RWPE2 (cell line): ENCODE data around the gene GRID2.

Source experiments
- ATAC-seq: fragments of 200-7000 bp; cut with Tn5 transposase; 3 replicates; pipeline ENCODE4 v1.9.1; 2021; ENCODE audit warnings: low read depth
- DNase-seq: peaks from one replicate; pipeline ENCODE4 v3.0.0-alpha.2; 2020; ENCODE audit warnings: low spot score
- H3K27ac ChIP-seq: fragments of 450-650 bp; 2 replicates; pipeline ENCODE4 v1.5.1; 2017; ENCODE audit warnings: mild to moderate bottlenecking; ENCODE audit not compliant: poor library complexity, severe bottlenecking
- H3K27me3 ChIP-seq: fragments of 250-450 bp; sonication (Bioruptor Pico); 2 replicates; pipeline ENCODE4 v1.5.1; 2021; ENCODE audit warnings: mild to moderate bottlenecking, moderate library complexity; ENCODE audit not compliant: insufficient read depth, poor library complexity, severe bottlenecking
- H3K36me3 ChIP-seq: fragments of 250-450 bp; sonication (Bioruptor Pico); 2 replicates; pipeline ENCODE4 v1.5.1; 2020; ENCODE audit warnings: low read depth, mild to moderate bottlenecking, moderate library complexity
- H3K4me1 ChIP-seq: fragments of 250-450 bp; sonication (Bioruptor Pico); 2 replicates; pipeline ENCODE4 v1.5.1; 2021; ENCODE audit warnings: mild to moderate bottlenecking, moderate library complexity; ENCODE audit not compliant: insufficient read depth, poor library complexity, severe bottlenecking
- H3K4me3 ChIP-seq: fragments of 250-450 bp; sonication (Bioruptor Pico); 2 replicates; pipeline ENCODE4 v1.5.1; 2021; ENCODE audit warnings: mild to moderate bottlenecking, moderate library complexity; ENCODE audit not compliant: severe bottlenecking
- H3K9me3 ChIP-seq: fragments of 250-450 bp; sonication (Bioruptor Pico); 2 replicates; pipeline ENCODE4 v1.5.1; 2021; ENCODE audit warnings: mild to moderate bottlenecking, moderate library complexity; ENCODE audit not compliant: severe bottlenecking
- TF ChIP-seq, protein P1 (sequence below): fragments of 450-650 bp; IDR thresholded peaks from one replicate; pipeline ENCODE4 v1.5.1; 2017; ENCODE audit warnings: mild to moderate bottlenecking, moderate library complexity; ENCODE audit not compliant: poor library complexity, severe bottlenecking

The GRID2 gene

DNA sequence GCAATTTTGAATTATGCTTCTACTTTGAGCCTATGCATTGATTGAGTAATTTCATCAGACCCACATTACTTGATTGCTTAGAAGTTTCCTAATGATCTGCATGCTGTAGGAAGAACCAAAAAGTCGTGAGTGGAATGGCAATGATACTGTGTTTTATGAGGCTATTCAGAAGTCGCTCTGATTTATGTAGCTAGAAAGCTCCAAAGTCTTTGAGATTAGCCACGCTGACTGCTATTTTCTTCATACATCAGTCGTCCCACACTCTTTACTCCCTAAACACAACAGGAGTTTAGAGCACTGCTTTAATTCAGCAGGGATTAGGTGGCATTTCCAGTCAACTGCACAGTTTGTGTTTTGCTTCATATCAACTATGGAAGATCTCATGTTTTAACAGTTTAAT is 4.1 kb downstream of the GRID2 start:
- ATAC-seq = no peak
- H3K27ac ChIP-seq = no peak overlapping the region
- TF ChIP-seq, protein P1, sequence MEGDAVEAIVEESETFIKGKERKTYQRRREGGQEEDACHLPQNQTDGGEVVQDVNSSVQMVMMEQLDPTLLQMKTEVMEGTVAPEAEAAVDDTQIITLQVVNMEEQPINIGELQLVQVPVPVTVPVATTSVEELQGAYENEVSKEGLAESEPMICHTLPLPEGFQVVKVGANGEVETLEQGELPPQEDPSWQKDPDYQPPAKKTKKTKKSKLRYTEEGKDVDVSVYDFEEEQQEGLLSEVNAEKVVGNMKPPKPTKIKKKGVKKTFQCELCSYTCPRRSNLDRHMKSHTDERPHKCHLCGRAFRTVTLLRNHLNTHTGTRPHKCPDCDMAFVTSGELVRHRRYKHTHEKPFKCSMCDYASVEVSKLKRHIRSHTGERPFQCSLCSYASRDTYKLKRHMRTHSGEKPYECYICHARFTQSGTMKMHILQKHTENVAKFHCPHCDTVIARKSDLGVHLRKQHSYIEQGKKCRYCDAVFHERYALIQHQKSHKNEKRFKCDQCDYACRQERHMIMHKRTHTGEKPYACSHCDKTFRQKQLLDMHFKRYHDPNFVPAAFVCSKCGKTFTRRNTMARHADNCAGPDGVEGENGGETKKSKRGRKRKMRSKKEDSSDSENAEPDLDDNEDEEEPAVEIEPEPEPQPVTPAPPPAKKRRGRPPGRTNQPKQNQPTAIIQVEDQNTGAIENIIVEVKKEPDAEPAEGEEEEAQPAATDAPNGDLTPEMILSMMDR = no peak
- no peaks in the 10 kb centered on the region for H3K36me3 ChIP-seq
- peaks cover 58% of the 10 kb centered on the region for H3K27me3 ChIP-seq
- H3K4me3 ChIP-seq = no peak overlapping the region
- no peak for DNase-seq
- no peaks in the 10 kb centered on the region for H3K4me1 ChIP-seq
- no peaks in the 10 kb centered on the region for H3K9me3 ChIP-seq

DNA sequence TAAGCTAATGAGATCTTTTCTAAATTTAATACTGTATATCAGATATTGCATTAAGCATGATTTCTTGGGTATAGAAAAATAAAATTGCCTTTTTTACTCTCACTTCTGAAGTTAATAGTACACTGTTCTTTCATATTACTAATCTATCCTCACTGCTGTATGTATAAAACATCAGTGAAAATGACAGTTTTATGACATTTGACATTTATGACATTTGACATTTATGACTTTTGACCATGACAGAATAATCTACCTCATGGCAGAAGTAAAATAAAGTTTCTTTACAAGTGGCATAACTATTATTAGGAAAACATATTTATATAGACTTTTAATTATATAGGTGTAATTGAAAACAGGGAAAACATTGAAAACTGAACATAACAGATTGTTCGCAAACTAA is 13.3 kb downstream of the GRID2 start:
- ATAC-seq (no peak), DNase-seq (no peak)
- Histone ChIP-seq H3K27me3 (no peaks in the 10 kb centered on the region), H3K36me3 (no peaks in the 10 kb centered on the region), H3K4me1 (no peaks in the 10 kb centered on the region), H3K4me3 (no peak overlapping the region), H3K9me3 (no peaks in the 10 kb centered on the region), H3K27ac (no peak overlapping the region)
- TF ChIP-seq, protein P1 = no peak

DNA sequence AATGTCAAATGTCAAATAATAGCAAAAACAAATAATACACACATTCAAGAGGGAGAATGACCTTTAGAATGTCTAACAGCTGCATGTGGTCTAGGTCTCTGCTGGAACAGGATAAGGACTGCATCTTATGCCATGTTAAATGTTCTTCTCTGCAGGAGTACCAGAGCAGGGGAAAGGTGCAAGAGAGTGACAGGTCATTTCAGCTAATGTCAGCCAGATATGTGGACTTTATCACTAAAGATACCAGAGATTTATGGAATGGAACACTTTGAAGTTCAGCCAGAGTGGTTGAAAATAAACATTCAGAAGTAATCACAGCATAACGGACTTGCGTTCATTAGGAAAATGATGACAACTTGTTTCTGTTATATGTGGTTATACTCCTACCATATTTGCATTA is 24.3 kb downstream of the GRID2 start:
- ATAC-seq = no peak
- H3K36me3 ChIP-seq = no peaks in the 10 kb centered on the region
- no peak overlapping the region for H3K4me3 ChIP-seq
- no peaks in the 10 kb centered on the region for H3K4me1 ChIP-seq
- H3K27me3 ChIP-seq = no peaks in the 10 kb centered on the region
- no peak for DNase-seq
- H3K27ac ChIP-seq = no peak overlapping the region
- TF ChIP-seq, protein P1 = no peak
- no peaks in the 10 kb centered on the region for H3K9me3 ChIP-seq

DNA sequence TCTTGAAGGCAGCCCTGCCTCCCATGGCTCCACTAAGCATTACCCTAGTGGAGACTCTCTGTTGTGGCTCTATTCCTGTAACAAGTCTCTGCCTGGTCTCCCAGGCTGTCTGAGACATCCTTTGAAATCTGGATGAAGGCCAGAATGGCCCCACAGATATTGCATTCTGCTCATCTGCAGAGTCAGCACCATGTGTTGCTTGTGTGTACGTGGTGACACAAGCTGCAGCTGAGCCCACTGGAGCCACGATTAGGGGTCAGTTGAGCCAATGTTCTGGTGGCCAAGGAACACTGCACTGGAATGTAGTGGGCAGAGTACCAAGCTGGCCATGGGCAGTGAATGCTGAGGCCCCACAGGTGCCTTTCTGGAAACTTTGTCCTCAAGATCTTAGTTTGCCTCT is 29.2 kb downstream of the GRID2 start:
- ATAC-seq (no peak), DNase-seq (no peak)
- no peak overlapping the region for H3K4me3 ChIP-seq
- no peaks in the 10 kb centered on the region for H3K36me3 ChIP-seq
- H3K27me3 ChIP-seq = no peaks in the 10 kb centered on the region
- TF ChIP-seq, protein P1 = no peak
- H3K27ac ChIP-seq = no peak overlapping the region
- H3K4me1 ChIP-seq = no peaks in the 10 kb centered on the region
- no peaks in the 10 kb centered on the region for H3K9me3 ChIP-seq

DNA sequence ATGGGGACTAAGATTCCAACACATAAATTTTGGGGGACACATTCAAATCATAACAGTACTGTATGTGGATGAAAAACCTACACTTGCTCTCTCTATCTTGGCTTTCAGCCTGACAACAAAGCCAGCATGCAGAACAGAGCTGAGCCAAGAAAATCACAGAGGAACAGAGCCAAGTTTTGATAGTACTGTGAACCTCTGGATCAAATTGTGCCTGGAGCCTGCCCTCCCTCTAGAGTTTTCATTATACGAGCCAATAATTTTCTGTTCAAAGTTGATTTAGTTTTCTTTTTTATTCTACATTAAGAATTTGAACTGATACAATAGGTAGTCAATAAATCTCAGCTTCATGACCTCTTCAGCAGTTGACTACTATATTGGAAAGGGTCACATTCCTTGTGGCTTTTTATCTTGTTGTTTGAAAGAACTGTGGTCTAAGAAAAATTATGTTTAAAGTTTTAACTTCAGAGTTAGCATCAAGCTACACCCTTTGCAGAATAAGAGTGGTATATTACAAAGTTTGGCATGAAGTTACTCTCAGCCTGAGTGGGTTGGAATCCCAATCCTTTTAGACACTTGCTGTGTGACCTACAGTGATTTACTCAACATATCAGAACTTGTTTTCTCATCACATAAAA is 31.1 kb downstream of the GRID2 start:
- no peak overlapping the region for H3K27ac ChIP-seq
- no peaks in the 10 kb centered on the region for H3K27me3 ChIP-seq
- no peaks in the 10 kb centered on the region for H3K9me3 ChIP-seq
- ATAC-seq (no peak), DNase-seq (no peak)
- H3K4me3 ChIP-seq = no peak overlapping the region
- no peaks in the 10 kb centered on the region for H3K4me1 ChIP-seq
- TF ChIP-seq, protein P1 = no peak
- H3K36me3 ChIP-seq = no peaks in the 10 kb centered on the region
